ENCODE data around the gene NFAT5.
"Not testable (repeated sequence)": the region's sequence is repeated elsewhere in the genome, so short reads cannot be mapped to it uniquely, and the experiment has no call there.

The NFAT5 gene, protein sequence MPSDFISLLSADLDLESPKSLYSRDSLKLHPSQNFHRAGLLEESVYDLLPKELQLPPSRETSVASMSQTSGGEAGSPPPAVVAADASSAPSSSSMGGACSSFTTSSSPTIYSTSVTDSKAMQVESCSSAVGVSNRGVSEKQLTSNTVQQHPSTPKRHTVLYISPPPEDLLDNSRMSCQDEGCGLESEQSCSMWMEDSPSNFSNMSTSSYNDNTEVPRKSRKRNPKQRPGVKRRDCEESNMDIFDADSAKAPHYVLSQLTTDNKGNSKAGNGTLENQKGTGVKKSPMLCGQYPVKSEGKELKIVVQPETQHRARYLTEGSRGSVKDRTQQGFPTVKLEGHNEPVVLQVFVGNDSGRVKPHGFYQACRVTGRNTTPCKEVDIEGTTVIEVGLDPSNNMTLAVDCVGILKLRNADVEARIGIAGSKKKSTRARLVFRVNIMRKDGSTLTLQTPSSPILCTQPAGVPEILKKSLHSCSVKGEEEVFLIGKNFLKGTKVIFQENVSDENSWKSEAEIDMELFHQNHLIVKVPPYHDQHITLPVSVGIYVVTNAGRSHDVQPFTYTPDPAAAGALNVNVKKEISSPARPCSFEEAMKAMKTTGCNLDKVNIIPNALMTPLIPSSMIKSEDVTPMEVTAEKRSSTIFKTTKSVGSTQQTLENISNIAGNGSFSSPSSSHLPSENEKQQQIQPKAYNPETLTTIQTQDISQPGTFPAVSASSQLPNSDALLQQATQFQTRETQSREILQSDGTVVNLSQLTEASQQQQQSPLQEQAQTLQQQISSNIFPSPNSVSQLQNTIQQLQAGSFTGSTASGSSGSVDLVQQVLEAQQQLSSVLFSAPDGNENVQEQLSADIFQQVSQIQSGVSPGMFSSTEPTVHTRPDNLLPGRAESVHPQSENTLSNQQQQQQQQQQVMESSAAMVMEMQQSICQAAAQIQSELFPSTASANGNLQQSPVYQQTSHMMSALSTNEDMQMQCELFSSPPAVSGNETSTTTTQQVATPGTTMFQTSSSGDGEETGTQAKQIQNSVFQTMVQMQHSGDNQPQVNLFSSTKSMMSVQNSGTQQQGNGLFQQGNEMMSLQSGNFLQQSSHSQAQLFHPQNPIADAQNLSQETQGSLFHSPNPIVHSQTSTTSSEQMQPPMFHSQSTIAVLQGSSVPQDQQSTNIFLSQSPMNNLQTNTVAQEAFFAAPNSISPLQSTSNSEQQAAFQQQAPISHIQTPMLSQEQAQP (N-terminal part only)

DNA sequence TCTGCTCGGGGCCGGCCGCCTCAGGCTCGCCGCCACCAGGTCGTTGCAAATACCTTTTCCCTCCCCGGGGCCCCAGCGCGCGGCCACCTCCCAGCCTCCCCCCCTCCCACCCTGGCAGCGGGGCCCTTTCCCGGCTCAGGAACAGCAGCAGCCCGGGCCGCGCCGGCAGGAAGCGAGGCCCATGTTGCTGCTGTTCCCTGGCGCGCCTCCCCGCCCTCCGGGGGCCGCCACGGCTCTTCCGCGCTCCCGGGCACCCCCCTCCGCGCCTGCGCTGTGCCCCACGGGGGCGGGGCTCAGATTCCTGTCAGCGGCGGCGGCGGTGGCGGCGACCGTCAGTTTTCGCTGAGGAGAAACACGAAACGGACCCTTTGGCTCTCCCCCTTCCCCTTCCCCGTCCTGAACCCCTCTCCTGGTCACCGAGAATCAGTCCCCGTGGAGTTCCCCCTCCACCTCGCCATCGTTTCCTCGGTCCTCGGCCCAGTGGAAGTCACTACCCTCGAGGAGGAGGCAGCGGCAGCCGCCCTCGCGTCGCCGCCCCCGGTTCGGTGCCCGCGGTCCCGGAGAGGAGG is at the start of gene NFAT5:
Gene NFAT5, plus strand, starts transcription at position 296 of the 569 bp plus-strand sequence. CDS start 336 bp downstream, outside the sequence.
- DNase-seq (ENCODE audit: low spot score) = peak; percentile 91

DNA sequence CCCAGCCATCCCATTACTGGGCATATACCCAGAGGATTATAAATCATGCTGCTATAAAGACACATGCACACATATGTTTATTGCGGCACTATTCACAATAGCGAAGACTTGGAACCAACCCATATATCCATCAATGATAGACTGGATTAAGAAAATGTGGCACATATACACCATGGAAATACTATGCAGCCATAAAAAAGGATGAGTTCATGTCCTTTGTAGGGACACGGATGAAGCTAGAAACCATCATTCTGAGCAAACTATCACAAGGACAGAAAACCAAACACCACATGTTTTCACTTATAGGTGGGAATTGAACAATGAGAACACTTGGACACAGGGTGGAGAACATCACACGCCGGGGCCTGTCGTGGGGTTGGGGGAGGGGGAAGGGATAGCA is 47.9 kb upstream of the NFAT5 start:
- not testable (repeated sequence) for DNase-seq (ENCODE audit: low spot score)

DNA sequence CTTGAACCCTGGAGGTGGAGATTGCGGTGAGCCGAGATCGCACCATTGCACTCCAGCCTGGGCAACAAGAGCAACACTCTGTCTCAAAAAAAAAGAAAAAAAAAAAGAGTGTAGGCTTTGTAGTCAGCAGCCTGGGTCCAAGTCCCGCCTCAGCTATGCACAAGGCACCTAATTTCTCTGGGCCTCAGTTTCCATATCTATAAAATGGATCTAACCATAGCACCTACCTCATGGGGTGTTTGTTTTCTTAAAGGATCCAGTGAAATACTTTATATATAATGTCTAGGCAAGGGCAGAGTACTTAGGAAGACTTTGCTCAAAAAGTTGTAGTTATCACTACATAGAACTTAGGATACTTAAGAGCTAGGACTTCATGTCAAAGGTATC is 45.4 kb upstream of the NFAT5 start:
- no peak for DNase-seq (ENCODE audit: low spot score)

DNA sequence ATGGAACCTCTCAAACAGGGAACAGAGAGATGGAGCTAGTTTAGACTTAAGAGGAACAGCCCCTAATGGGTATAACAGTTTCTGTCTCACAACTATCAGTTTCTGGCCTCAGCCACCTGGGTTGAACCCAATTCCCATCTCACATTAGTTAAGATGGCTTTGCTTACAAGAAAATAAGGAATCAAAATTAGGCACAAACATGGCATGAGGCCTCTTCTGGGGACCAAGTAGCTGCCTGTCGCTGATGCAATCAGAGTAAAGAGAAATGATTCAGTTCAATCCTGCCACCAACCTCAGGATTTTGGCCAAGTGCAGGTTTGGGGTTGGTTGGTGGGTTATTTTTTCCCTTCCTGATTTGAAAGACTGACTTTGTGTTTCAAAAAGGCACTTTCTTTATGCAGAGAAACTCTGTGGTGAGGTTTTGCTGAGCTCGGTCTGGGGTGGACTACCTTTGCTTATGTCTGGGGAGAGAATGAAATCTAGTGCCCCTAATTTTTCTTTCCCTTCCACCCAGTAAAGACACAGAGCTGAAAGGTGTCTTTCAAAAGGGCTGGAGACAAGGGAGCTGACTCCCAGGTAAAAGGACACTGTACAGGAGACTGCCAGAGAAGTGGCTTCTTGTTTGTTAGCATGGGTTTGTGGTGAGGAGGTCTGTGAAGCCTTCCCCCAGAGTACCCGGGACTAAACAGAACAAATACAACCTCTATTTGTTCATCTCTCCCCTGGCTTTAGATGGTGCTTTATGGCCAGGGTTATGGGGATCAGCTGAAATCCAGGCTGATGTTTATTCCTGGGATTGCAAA is 44.8 kb upstream of the NFAT5 start:
- DNase-seq (ENCODE audit: low spot score) = peak; percentile 50

DNA sequence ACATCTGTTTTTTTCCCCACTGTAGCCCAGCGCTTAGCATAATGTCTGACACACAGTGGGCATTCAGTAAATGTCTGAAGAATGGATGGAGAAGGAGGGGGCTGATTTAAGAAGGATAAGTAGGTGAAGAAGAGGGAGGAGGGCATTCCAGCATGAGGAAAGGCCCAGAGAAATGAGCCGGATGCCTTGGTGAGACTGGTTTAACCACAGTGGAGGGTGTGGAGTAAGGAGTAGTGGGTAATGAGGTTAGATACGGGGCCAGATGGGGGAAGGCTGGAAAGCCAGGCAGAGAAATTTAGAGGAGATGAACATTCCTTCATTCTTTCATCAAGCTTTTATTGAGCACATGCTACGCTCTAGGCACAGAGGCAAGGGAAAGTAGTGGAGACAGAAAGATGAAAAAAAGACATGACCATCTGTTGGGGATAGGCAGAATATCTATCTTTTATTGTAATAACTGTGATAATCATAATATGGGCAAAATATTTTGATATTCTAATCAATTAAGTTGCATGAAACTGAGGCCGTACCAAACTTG is 43.7 kb upstream of the NFAT5 start:
- no peak for DNase-seq (ENCODE audit: low spot score)

DNA sequence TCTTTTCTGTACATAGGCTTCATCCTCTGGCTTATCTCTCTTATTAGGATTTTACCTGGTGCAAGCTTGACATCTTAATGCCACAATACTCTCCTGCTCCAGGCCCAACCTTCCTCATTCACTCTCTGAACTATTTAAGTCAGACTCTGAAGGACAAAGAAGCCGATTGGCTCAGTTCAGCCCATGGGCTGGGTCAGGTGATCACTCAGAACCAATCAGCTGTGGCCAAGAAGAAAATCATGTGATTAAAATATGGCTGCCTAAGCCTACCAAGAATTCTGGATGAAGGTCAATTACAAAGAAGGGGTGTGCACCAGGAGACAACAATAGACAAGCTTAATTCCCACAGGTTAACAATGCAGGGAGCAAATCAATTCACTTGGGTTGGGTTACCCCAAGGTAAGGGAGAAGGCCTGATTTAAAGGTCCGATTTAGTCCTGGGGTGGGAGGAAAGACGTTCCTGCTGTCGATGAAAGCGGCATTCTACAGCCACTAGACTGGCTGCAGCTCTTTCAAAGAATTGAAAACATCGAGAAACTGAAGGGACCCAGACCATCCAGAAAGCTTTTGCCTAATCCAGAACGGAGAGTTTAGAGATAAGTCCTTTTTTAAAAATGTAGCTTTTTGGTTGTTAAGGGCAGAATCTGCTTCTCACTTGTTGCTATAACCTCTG is 42.9 kb upstream of the NFAT5 start:
- DNase-seq (ENCODE audit: low spot score) = peak; percentile 49

DNA sequence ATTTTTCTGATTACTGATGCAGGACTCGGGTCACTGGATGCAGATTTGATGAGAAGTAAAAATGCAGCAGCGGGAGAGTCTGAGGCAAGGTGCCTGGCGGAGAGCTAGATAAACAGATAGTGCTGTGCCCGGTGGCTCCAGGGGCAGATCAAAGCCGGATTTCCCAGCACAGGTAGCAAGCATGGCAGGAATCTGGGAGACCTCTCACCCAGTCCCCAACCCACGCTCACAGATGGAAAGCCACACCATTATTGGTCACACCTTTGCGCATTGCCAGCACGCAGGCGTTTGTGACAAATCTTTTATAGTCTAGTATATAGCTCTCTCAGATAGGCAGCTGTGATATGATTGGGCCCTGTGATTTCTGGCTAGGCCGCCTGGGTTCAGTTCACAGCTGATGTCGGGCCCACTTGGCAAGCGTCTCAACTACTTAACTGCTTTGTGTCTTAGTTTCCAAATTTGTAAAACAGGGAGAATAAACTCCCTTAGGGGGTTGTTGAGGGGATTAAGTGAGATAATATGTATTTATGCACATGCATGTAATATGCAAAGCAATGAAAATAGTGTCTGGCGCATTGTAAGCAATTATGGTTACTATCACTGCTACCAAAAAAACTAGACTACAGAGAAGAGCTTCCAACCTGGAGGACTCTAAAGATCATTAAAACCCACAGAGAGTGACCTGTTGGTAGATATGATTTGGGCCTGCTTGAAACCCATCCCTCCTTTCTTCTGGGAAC is 42.0 kb upstream of the NFAT5 start:
- no peak for DNase-seq (ENCODE audit: low spot score)

DNA sequence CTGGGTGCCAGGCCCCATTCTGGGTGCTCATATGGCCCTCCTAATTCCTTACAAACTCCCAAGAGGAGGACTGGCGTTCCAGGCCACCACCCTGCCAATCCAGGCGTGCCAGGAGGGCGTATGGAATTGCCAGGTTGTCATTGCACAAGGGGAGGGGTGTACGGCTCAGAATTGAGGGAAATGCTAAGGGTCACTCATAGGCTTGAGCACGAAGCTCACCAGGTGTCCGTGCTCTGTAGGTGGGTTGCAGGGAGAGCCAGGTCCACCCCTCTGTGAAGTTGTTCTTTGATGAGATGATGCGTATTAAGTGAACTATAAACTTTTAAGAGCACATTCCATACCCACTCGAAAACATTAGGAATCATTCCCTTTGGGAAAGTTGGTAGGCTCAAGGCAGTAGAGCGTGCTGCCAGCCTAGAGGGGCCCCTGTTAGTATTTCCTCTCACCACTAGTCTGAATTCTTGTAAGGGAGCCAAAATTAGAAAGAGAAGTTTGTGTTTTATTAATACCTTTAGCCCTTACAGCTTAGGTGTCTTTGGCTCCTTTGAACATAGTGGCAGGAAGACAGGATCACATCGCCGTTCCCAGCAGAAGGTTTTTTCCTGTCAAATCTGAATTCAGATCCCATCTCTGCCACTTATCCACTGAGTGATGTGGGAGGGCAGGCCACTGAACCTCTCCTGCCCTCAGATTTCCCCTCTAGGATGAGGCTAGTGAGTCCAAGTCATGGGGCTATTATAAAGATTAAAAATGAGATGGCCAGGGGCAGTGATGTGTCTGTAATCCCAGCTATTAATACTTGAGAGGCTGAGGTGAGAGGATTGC is 38.7 kb upstream of the NFAT5 start:
- no peak for DNase-seq (ENCODE audit: low spot score)

DNA sequence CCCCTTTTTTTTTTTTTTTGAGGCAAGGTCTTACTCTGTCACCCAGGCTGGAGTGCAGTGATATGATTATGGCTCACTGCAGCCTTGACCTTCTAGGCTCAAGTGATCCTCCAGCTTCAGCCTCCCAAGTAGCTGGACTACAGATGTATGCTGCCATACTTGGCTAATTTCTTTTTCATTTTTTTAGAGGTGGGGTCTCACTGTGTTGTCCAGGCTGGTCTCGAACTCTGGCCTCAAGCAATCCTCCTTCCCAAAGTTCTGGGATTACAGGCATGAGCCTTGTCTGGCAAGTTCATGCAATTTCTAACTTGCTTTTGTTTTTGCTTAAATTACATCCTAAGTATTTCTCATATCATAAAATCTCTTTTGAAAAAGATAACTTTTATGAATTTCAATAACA is 33.8 kb upstream of the NFAT5 start:
- no peak for DNase-seq (ENCODE audit: low spot score)

DNA sequence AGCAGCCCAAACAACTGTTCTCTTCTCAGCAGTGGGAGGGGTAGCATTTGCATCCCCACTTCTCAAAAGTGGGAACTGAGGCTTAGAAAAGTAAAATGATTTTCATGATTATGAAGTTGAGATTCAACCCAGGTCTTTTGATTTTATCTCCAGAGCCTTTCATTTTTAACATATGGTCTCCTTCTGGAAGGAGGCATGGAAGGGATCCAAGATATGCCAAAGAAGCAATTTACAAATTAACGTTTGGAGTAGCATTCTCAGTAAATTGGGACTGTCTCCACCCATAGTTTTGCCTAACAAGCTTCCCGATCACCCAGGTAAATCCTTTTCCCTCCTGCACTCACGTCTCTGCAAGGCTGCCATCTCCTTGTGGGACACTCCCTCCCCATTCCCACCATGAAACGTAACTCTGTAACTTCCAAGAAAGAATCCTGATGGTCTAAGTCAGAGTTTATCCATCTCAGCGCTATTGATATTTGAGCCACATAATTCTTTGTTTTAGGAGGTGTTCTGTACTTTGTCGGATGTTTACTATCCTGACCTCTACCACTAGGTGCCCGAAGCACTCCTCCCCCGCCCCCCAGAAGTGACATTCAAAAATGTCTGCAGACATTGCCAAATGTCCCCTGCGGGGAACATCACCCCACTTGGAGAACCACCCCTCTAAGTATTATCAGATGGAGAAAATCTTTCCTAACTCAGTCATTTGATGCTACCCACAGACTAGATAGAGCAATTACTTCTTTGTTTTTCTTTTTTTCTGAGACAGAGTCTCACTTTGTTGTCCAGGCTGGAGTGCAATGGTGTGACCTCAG is 32.9 kb upstream of the NFAT5 start:
- no peak for DNase-seq (ENCODE audit: low spot score)

DNA sequence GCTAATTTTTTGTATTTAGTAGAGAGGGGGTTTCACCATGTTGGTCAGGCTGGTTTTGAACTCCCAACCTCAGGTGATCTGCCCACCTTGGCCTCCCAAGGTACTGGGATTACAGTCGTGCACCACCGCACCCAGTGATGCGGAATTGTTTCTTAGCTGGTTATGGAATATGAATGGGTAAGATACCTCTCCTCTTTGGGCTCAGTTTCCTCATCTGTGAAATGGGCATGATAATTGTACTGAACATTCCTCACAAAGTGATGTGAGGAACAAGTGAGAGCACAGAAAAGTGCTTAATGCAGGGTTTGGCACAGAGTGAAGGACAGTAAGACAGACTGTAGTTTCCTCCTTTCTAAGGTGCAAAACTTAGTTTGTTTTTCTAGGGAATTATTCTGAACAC is 31.0 kb upstream of the NFAT5 start:
- no peak for DNase-seq (ENCODE audit: low spot score)

DNA sequence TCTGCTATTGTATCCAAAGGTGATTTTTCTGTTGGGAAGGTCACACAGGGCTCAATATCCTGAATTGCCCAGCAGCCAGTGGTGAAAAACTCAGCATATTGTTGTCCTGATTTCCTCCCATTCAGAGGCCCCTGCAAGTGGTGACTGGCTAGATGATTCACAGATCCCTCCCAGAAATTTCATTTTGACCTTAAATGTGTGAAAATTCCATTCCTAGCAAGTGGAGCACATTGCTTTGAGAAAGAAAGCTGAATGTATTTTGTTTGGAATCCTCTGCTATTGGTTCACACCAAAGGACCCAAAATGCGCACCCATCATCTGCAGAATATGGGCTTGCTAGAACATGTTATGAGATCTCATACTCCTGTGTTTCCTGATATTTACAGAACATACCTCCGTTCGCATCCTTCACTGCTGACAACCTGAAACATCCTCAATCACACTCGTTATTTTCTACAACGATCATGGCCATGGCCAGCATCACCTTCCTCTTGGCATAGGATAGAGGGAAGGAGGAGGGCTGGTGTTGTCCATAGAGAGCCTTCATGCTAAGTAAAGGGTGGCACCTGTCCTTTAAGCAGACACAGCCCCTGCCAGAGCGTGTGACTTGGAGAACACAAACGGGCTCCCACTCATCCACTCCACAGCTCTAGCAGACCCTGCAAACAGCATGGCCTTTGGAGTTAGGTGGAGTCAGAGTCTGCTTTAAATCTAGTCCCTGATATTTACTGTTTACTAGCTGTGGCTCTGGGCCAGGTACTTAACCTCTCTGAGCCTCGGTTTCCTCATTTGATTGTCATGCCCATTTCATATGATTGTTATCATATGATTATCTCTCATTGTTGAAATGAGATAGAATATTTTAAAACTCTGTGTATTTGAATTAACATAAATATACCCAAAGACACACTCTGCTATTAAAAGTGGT is 30.4 kb upstream of the NFAT5 start:
- DNase-seq (ENCODE audit: low spot score) = no peak

DNA sequence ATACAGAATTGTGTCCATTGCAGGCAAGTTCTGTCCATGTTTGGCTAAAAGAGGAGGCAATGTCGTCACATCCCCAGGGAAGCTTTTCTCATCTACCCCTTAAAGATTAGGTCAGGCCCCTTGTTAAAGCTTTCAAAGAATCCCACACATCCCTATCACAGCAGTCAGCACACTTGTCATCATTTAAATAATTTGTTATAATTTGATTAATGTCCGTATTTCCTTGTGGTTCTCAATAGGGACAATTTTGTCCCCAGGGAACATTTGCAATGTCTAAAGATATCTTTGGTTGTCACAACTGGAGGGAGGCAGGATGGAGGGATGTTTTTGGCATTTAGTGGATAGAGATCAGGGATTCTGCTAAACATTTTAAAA is 28.1 kb upstream of the NFAT5 start:
- DNase-seq (ENCODE audit: low spot score) = no peak

DNA sequence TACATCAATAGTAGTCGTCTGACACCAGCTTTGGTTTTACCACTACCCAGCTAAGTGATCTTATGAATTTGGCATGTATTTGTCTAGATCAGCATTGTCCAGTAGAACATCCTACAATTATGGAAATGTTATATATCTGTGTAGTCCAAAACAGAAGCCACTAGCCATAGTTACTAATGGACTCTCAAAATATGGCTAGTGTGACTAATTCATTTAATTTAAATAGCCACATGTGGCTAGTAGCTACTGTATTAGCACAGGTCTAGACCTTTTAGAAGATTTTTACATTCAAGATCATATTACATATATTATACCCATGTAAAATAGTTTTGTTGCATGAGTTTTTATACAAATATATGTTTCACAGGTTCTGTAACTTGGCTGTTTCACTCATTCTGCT is 27.0 kb upstream of the NFAT5 start:
- no peak for DNase-seq (ENCODE audit: low spot score)

DNA sequence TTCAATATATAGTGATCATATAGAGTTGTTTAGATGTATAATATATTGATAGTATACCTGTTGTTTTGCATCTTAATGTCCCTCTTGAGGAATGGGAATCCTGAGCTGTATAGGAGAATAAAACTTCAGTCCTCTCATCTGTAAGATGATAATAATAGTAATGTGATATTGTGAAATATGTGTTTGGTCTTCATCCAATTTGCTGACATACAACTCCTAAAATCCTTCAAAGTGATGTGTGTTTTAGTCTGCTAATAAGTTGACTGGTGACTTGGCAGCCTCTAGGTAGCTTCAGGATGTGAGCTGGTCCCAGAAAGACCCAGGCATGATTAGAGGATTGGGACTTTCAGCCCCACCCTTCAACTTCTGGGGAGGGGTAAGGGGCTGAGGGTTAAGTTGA is 22.8 kb upstream of the NFAT5 start:
- DNase-seq (ENCODE audit: low spot score) = no peak

DNA sequence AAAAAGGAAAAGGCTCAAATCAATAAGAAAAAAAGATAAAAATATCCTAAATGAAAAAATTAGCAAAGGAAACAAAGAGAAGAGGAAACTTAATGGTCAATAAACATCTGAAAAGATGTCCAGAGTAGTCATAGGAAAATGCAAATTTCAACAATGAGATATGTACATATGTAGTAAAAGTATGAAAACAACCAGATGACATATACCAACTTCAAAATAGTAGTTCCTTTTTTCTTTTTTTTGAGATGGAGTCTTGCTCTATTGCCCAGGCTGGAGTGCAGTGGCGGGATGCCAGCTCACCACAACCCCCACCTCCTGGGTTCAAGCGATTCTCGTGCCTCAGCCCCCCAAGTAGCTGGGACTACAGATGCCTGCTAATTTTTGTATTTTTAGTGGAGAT is 21.7 kb upstream of the NFAT5 start:
- DNase-seq (ENCODE audit: low spot score) = no peak

DNA sequence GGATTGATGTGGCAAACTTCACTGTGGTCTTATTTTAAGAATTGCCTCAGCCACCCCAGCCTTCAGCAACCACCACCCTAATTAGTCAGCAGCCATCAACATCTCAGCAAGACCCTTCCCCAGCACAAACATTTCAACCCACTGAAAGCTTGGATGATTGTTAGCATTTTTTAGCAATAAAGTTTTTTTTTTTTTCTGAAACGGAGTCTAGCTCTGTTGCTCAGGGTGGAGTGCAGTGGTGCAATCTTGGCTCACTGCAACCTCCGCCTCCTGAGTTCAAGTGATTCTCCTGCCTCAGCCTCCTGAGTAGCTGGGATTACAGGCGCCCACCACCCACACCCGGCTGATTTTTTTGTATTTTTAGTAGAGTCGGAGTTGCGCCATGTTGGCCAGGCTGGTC is 19.1 kb upstream of the NFAT5 start:
- not testable (repeated sequence) for DNase-seq (ENCODE audit: low spot score)
